ENCODE measurements around the gene CARHSP1. TPM values are rescaled to one million over a fixed set of nuclear protein-coding genes. Genes with fewer than 3 reads are reported as not detected.
A peak's percentile ranks its signal among the peaks of the same experiment; 100 is the strongest.

The CARHSP1 gene
- total RNA-seq, 1 donor from 2014 or later, result 26.0 TPM

GRCh38 chr16:8894736-8895334 lies 26.0 kb upstream of the CARHSP1 start:
- ATAC-seq (ENCODE audit: poor library complexity) (no peak), DNase-seq (no peak)
- intact Hi-C loops (cut with DNase I), result loop anchor here (10.0 kb wide), 1 partner anchor 120 kb away; no protein-coding TSS in a partner anchor

GRCh38 chr16:8893976-8894690 lies 25.3 kb upstream of the CARHSP1 start:
- intact Hi-C loops (cut with DNase I), result loop anchor here (10.0 kb wide), 1 partner anchor 121 kb away; no protein-coding TSS in a partner anchor
- no peak for DNase-seq
- ATAC-seq (ENCODE audit: poor library complexity), result no peak

GRCh38 chr16:8893426-8893825 lies 24.6 kb upstream of the CARHSP1 start:
- intact Hi-C loops (cut with DNase I), result loop anchor here (10.0 kb wide), 1 partner anchor 121 kb away; no protein-coding TSS in a partner anchor
- no peak for DNase-seq

GRCh38 chr16:8892101-8892575 lies 23.3 kb upstream of the CARHSP1 start:
- DNase-seq (no peak), ATAC-seq (ENCODE audit: poor library complexity) (no peak)
- intact Hi-C loops (cut with DNase I), result loop anchor here (10.0 kb wide), 1 partner anchor 123 kb away; no protein-coding TSS in a partner anchor

More at GRCh38 chr16:8893426-8893825, 24.6 kb upstream of the CARHSP1 start:
- ATAC-seq (ENCODE audit: poor library complexity), result no peak

- intact Hi-C loops (cut with DNase I), result loop anchor here (10.0 kb wide), 1 partner anchor 124 kb away; no protein-coding TSS in a partner anchor
- ATAC-seq (ENCODE audit: poor library complexity) (no peak), DNase-seq (no peak)
Measured at GRCh38 chr16:8890549-8890921, 21.7 kb upstream of the CARHSP1 start.

- intact Hi-C loops (cut with DNase I), result loop anchor here (10.0 kb wide), 1 partner anchor 125 kb away; no protein-coding TSS in a partner anchor
- DNase-seq, result no peak
- no peak for ATAC-seq (ENCODE audit: poor library complexity)
Measured at GRCh38 chr16:8889893-8890548, 21.2 kb upstream of the CARHSP1 start.

- DNase-seq (no peak), ATAC-seq (ENCODE audit: poor library complexity) (no peak)
- intact Hi-C loops (cut with DNase I), result no loop called here
Measured at GRCh38 chr16:8888951-8889892, 20.4 kb upstream of the CARHSP1 start.

- intact Hi-C loops (cut with DNase I), result no loop called here
- peak; percentile 91 for DNase-seq
- peak; percentile 86 for ATAC-seq (ENCODE audit: poor library complexity)
Measured at GRCh38 chr16:8887952-8888560, 19.2 kb upstream of the CARHSP1 start.

GRCh38 chr16:8887431-8887765 lies 18.6 kb upstream of the CARHSP1 start:
- DNase-seq (no peak), ATAC-seq (ENCODE audit: poor library complexity) (no peak)
- intact Hi-C loops (cut with DNase I), result no loop called here

GRCh38 chr16:8886593-8887430 lies 18.0 kb upstream of the CARHSP1 start:
- no peak for ATAC-seq (ENCODE audit: poor library complexity)
- intact Hi-C loops (cut with DNase I), result no loop called here
- no peak for DNase-seq

- DNase-seq, result no peak
- ATAC-seq (ENCODE audit: poor library complexity), result peak; percentile 16
- intact Hi-C loops (cut with DNase I), result no loop called here
Measured at GRCh38 chr16:8885674-8886592, 17.1 kb upstream of the CARHSP1 start.

GRCh38 chr16:8882725-8883377 lies 14.0 kb upstream of the CARHSP1 start:
- DNase-seq (no peak), ATAC-seq (ENCODE audit: poor library complexity) (no peak)
- intact Hi-C loops (cut with DNase I), result loop anchor here (5.0 kb wide), 1 partner anchor 316 kb away; no protein-coding TSS in a partner anchor

GRCh38 chr16:8882041-8882617 lies 13.3 kb upstream of the CARHSP1 start, which contains the start of gene LITAFD:
Gene LITAFD (plus strand): TSS chr16:8882351. CDS start chr16:8884356, 2,005 bp downstream.
- no peak for ATAC-seq (ENCODE audit: poor library complexity)
- DNase-seq, result no peak
- intact Hi-C loops (cut with DNase I), result loop anchor here (5.0 kb wide), 1 partner anchor 315 kb away; no protein-coding TSS in a partner anchor

GRCh38 chr16:8880839-8881510 lies 12.2 kb upstream of the CARHSP1 start:
- DNase-seq (peak; percentile 2), ATAC-seq (ENCODE audit: poor library complexity) (no peak)
- intact Hi-C loops (cut with DNase I), result loop anchor here (5.0 kb wide), 1 partner anchor 314 kb away; no protein-coding TSS in a partner anchor

GRCh38 chr16:8878523-8878911 lies 9.7 kb upstream of the CARHSP1 start:
- intact Hi-C loops (cut with DNase I), result no loop called here
- ATAC-seq (ENCODE audit: poor library complexity) (no peak), DNase-seq (peak; percentile 11)
